H9 (cell line): ENCODE measurements around the gene PQBP1. TPM values are rescaled to one million over a fixed set of nuclear protein-coding genes. Genes with fewer than 3 reads are reported as not detected.

Source experiments
- DNase-seq: peaks from one replicate; pipeline ENCODE4 v3.0.0-alpha.2; 2017
- H2AFZ ChIP-seq: one replicate; pipeline ENCODE4 v1.6.1; 2013; ENCODE audit warnings: mild to moderate bottlenecking, low read length, control low read depth, moderate library complexity
- H2AK5ac ChIP-seq: 2 replicates; pipeline ENCODE4 v1.6.1; 2013; ENCODE audit warnings: low read length, control low read depth, mixed read lengths; ENCODE audit not compliant: insufficient read length
- H2BK120ac ChIP-seq: one replicate; pipeline ENCODE4 v1.6.1; 2013; ENCODE audit warnings: low read depth, mild to moderate bottlenecking, low read length, control low read depth, inconsistent platforms; ENCODE audit not compliant: poor library complexity, severe bottlenecking
- H2BK12ac ChIP-seq: 2 replicates; pipeline ENCODE4 v1.6.1; 2013; ENCODE audit warnings: low read length, control low read depth, mixed read lengths, low read depth; ENCODE audit not compliant: insufficient read length
- H2BK15ac ChIP-seq: 2 replicates; pipeline ENCODE4 v1.6.1; 2013; ENCODE audit warnings: low read depth, low read length, control low read depth
- H2BK20ac ChIP-seq: one replicate; pipeline ENCODE4 v1.6.1; 2013; ENCODE audit warnings: low read depth, mild to moderate bottlenecking, low read length, control low read depth, inconsistent platforms; ENCODE audit not compliant: poor library complexity, severe bottlenecking
- H2BK5ac ChIP-seq: 2 replicates; pipeline ENCODE4 v1.6.1; 2013; ENCODE audit warnings: low read length, control low read depth, mixed read lengths; ENCODE audit not compliant: insufficient read length
- H3K14ac ChIP-seq: 2 replicates; pipeline ENCODE4 v1.6.1; 2013; ENCODE audit warnings: low read length, control low read depth; ENCODE audit not compliant: insufficient read depth
- H3K18ac ChIP-seq: 2 replicates; pipeline ENCODE4 v1.6.1; 2013; ENCODE audit warnings: low read depth, mild to moderate bottlenecking, mixed read lengths, low read length, control low read depth; ENCODE audit not compliant: insufficient read length
- H3K23ac ChIP-seq: 2 replicates; pipeline ENCODE4 v1.6.1; 2013; ENCODE audit warnings: low read length, control low read depth, mixed read lengths, low read depth; ENCODE audit not compliant: insufficient read length
- H3K23me2 ChIP-seq: 2 replicates; pipeline ENCODE4 v1.6.1; 2013; ENCODE audit warnings: low read depth, mild to moderate bottlenecking, mixed read lengths, low read length, control low read depth; ENCODE audit not compliant: insufficient read length, poor library complexity, severe bottlenecking
- H3K27ac ChIP-seq: 2 replicates; pipeline ENCODE4 v1.5.1; 2013; ENCODE audit warnings: low read length, control low read depth, mixed read lengths, low read depth; ENCODE audit not compliant: insufficient read length
- H3K27me3 ChIP-seq: 2 replicates; pipeline ENCODE4 v1.6.1; 2013; ENCODE audit warnings: low read length, control low read depth, inconsistent platforms; ENCODE audit not compliant: insufficient read depth
- H3K4ac ChIP-seq: 2 replicates; pipeline ENCODE4 v1.6.1; 2013; ENCODE audit warnings: low read depth, mild to moderate bottlenecking, control low read depth, inconsistent platforms, low read length, moderate library complexity
- H3K4me1 ChIP-seq: 2 replicates; pipeline ENCODE4 v1.6.1; 2013; ENCODE audit warnings: low read length, control low read depth, inconsistent platforms; ENCODE audit not compliant: insufficient read depth
- H3K4me2 ChIP-seq: 2 replicates; pipeline ENCODE4 v1.6.1; 2013; ENCODE audit warnings: low read length, control low read depth, mixed read lengths; ENCODE audit not compliant: insufficient read length, insufficient read depth
- H3K56ac ChIP-seq: 2 replicates; pipeline ENCODE4 v1.6.1; 2013; ENCODE audit warnings: low read depth, mild to moderate bottlenecking, mixed read lengths, low read length, control low read depth; ENCODE audit not compliant: insufficient read length
- H3K79me1 ChIP-seq: 2 replicates; pipeline ENCODE4 v1.6.1; 2013; ENCODE audit warnings: low read depth, mild to moderate bottlenecking, moderate library complexity, low read length, control low read depth, inconsistent platforms; ENCODE audit not compliant: insufficient read depth, poor library complexity, severe bottlenecking
- H3K79me2 ChIP-seq: 2 replicates; pipeline ENCODE4 v1.6.1; 2013; ENCODE audit warnings: low read length, control low read depth, inconsistent platforms; ENCODE audit not compliant: insufficient read depth
- H3K9ac ChIP-seq: 2 replicates; pipeline ENCODE4 v1.6.1; 2013; ENCODE audit warnings: low read length, control low read depth, mixed read lengths; ENCODE audit not compliant: insufficient read length; ENCODE audit errors: extremely low read depth
- H3K9me3 ChIP-seq: one replicate; pipeline ENCODE4 v1.6.1; 2013; ENCODE audit warnings: low read depth, low read length, inconsistent platforms; ENCODE audit not compliant: control insufficient read depth
- H3T11ph ChIP-seq: one replicate; pipeline ENCODE4 v1.6.1; 2013; ENCODE audit warnings: mild to moderate bottlenecking, low read length, control low read depth, inconsistent platforms
- H4K20me1 ChIP-seq: one replicate; pipeline ENCODE4 v1.6.1; 2013; ENCODE audit not compliant: control insufficient read depth, insufficient read length, insufficient read depth
- H4K5ac ChIP-seq: 2 replicates; pipeline ENCODE4 v1.6.1; 2013; ENCODE audit warnings: low read depth, mild to moderate bottlenecking, mixed read lengths, low read length, control low read depth; ENCODE audit not compliant: insufficient read length
- H4K8ac ChIP-seq: replicated peaks from 2 replicates; pipeline ENCODE4 v1.6.1; 2013; ENCODE audit warnings: low read length, control low read depth, mixed read lengths, low read depth; ENCODE audit not compliant: insufficient read length
- H4K91ac ChIP-seq: 2 replicates; pipeline ENCODE4 v1.6.1; 2013; ENCODE audit warnings: low read depth, mild to moderate bottlenecking, moderate library complexity, mixed read lengths, low read length, control low read depth; ENCODE audit not compliant: insufficient read length
- H3K27ac Mint-ChIP-seq, 3 experiments: 2 replicates in 2 of 3; 3 replicates in 1 of 3; pipeline ENCODE4 v1.8.0; 2020 to 2021; ENCODE audit warnings: mixed read lengths in 3 of 3, mild to moderate bottlenecking in 1 of 3, moderate library complexity in 1 of 3
- H3K27me3 Mint-ChIP-seq: 2 replicates; pipeline ENCODE4 v1.8.0; 2021; ENCODE audit warnings: low read depth, mild to moderate bottlenecking, moderate library complexity, mixed read lengths
- H3K36me3 Mint-ChIP-seq, 3 experiments: 2 replicates in 2 of 3; 3 replicates in 1 of 3; pipeline ENCODE4 v1.8.0; 2020 to 2021; ENCODE audit warnings: low read depth in 3 of 3, mixed read lengths in 3 of 3; ENCODE audit not compliant: insufficient read depth in 1 of 3
- H3K4me1 Mint-ChIP-seq, 2 experiments: 2 replicates each; pipeline ENCODE4 v1.8.0; 2020; ENCODE audit warnings: mixed read lengths in 2 of 2
- H3K4me3 Mint-ChIP-seq, 2 experiments: 2 replicates in 1 of 2; 3 replicates in 1 of 2; pipeline ENCODE4 v1.8.0; 2020 to 2021; ENCODE audit warnings: mild to moderate bottlenecking in 2 of 2, mixed read lengths in 2 of 2, moderate library complexity in 1 of 2
- H3K9me3 Mint-ChIP-seq, 2 experiments: 2 replicates in 1 of 2; 3 replicates in 1 of 2; pipeline ENCODE4 v1.8.0; 2020; ENCODE audit warnings: mild to moderate bottlenecking in 2 of 2, mixed read lengths in 2 of 2, moderate library complexity in 1 of 2
- WGBS: extraction: QIAGEN DNeasy Blood & Tissue Kit; methylation state at CpG from one replicate; pipeline ENCODE4 v1.1.7; 2013; ENCODE audit warnings: missing lambda C conversion rate, low lambda C conversion rate, mixed read lengths; ENCODE audit not compliant: insufficient read length; ENCODE audit errors: extremely low coverage; 5-methylcytosine and 5-hydroxymethylcytosine counted together
- total RNA-seq: library from RNA; stranded (reverse); gene quantifications from 2 replicates; pipeline ENCODE4 v1.2.1, GENCODE V29; 2021
- TF ChIP-seq, protein P1 (sequence below): fragments of 200-600 bp; sonication (generic); conservative IDR thresholded peaks from 3 replicates; pipeline ENCODE4 v1.8.0; 2021; ENCODE audit warnings: antibody characterized with exemption, mild to moderate bottlenecking

Gene PQBP1
- total RNA-seq, 1 experiment from 2014 or later = 87.9 TPM

GRCh38 chrX:48934581-48935300 lies 37.0 kb downstream of the PQBP1 start:
- peaks cover 66 to 70% of the 10 kb centered on the region in 2 experiments for H3K9me3 Mint-ChIP-seq
- no peak overlapping the region for H4K91ac ChIP-seq
- H3T11ph ChIP-seq = no peak overlapping the region
- no peak overlapping the region for H3K23ac ChIP-seq
- no peak for DNase-seq
- no peaks in the 10 kb centered on the region for H4K20me1 ChIP-seq
- H3K56ac ChIP-seq = no peak overlapping the region
- H3K9me3 ChIP-seq = no peaks in the 10 kb centered on the region
- H3K27me3 Mint-ChIP-seq = no peaks in the 10 kb centered on the region; the same call in 1 of the 2 replicates
- no peak overlapping the region for H3K18ac ChIP-seq
- H3K4me1 ChIP-seq = peaks cover 4% of the 10 kb centered on the region; the same call in 1 of the 2 replicates
- H2AK5ac ChIP-seq = no peak overlapping the region
- H3K27ac Mint-ChIP-seq = peak overlapping the region in 2 of 3 experiments; percentile 27 to 84; a peak in 1 of 7 replicates
- no peak overlapping the region for H4K8ac ChIP-seq
- H3K4me3 Mint-ChIP-seq = no peak overlapping the region
- no peak overlapping the region for H2BK20ac ChIP-seq
- no peaks in the 10 kb centered on the region for H3K23me2 ChIP-seq
- no peak overlapping the region for H3K4ac ChIP-seq
- no peak overlapping the region for H3K14ac ChIP-seq
- H3K79me1 ChIP-seq = no peaks in the 10 kb centered on the region
- H3K4me1 Mint-ChIP-seq = peaks cover 13 to 25% of the 10 kb centered on the region in 2 experiments
- TF ChIP-seq, protein P1, sequence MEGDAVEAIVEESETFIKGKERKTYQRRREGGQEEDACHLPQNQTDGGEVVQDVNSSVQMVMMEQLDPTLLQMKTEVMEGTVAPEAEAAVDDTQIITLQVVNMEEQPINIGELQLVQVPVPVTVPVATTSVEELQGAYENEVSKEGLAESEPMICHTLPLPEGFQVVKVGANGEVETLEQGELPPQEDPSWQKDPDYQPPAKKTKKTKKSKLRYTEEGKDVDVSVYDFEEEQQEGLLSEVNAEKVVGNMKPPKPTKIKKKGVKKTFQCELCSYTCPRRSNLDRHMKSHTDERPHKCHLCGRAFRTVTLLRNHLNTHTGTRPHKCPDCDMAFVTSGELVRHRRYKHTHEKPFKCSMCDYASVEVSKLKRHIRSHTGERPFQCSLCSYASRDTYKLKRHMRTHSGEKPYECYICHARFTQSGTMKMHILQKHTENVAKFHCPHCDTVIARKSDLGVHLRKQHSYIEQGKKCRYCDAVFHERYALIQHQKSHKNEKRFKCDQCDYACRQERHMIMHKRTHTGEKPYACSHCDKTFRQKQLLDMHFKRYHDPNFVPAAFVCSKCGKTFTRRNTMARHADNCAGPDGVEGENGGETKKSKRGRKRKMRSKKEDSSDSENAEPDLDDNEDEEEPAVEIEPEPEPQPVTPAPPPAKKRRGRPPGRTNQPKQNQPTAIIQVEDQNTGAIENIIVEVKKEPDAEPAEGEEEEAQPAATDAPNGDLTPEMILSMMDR = no peak
- WGBS = no CpG with 5 or more reads among the region's 7 CpGs
- no peak overlapping the region for H4K5ac ChIP-seq
- H3K9ac ChIP-seq = no peak overlapping the region
- H3K27me3 ChIP-seq = no peaks in the 10 kb centered on the region
- peaks cover 41 to 66% (median 45%) of the 10 kb centered on the region in 3 experiments for H3K36me3 Mint-ChIP-seq
- no peak overlapping the region for H3K27ac ChIP-seq
- peaks cover 3% of the 10 kb centered on the region; the same call in 1 of the 2 replicates for H3K79me2 ChIP-seq
- no peak overlapping the region for H3K4me2 ChIP-seq
- H2AFZ ChIP-seq = no peak overlapping the region
- no peak overlapping the region for H2BK5ac ChIP-seq
- no peak overlapping the region for H2BK120ac ChIP-seq
- no peak overlapping the region for H2BK12ac ChIP-seq
- H2BK15ac ChIP-seq = no peak overlapping the region
